HG03575 (cell line): ENCODE results near the gene SMAP1.

Source experiments
- ATAC-seq: cut with Tn5 transposase; IDR thresholded peaks from one replicate; pipeline ENCODE4 v1.9.1; 2021; ENCODE audit not compliant: unreplicated experiment, insufficient number of reproducible peaks, low FRiP score; ENCODE audit errors: extremely low read depth

Gene SMAP1

DNA sequence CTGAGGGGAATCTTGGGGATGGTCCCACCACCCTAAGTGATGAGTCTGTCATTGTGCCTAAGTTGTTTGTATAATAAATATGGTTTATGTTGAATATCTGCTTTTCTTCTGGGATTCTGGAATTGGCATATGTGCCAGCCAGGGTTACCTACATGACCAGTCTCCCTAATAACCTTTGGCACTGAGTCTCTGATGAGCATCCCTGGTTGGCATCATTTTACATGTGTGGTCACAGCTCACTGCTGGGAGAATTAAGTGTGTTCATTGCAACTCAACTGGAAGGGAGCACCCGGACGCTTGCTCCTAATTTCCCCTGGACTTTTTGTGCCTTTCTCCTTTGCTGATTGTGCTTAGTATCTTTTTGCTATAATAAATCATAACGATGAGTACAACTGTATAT is 8.1 kb downstream of the SMAP1 start:
- no peak for ATAC-seq

DNA sequence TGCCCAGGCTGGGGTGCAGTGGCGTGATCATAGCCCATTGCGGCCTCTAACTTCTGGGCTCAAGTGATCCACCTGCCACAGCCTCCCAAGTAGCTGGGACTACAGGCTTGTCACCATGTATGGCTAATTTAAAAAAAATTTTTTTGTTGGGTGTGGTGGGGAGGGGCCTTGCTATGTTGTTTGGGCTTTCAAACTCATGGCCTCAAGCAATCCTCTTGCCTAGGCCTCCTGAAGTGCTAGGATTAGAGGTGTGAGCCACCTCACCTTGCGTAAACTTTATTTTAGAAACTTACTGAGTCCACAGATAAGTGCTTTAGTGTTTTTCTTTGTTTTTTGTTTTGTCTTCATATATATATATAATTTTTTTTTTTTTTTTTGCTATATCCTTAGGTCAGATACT is 9.1 kb downstream of the SMAP1 start:
- ATAC-seq = no peak

DNA sequence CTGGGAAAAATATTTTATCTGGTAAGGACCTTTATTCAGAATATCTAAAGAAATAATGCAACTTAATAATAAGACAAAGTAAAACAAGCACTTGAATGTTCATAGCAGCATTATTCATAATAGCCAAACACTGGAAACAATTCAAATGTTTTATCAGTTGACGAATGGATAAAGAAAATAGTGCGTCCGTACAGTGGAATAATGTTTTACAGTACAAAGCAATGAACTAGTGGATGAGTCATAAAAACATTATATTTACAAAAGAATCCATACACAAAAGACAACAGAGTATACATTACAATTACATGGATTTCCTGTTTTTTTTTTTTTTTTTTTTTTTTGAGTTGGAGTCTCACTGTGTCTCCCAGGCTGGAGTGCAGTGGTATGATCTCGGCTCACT is 12.7 kb downstream of the SMAP1 start:
- ATAC-seq = no peak

DNA sequence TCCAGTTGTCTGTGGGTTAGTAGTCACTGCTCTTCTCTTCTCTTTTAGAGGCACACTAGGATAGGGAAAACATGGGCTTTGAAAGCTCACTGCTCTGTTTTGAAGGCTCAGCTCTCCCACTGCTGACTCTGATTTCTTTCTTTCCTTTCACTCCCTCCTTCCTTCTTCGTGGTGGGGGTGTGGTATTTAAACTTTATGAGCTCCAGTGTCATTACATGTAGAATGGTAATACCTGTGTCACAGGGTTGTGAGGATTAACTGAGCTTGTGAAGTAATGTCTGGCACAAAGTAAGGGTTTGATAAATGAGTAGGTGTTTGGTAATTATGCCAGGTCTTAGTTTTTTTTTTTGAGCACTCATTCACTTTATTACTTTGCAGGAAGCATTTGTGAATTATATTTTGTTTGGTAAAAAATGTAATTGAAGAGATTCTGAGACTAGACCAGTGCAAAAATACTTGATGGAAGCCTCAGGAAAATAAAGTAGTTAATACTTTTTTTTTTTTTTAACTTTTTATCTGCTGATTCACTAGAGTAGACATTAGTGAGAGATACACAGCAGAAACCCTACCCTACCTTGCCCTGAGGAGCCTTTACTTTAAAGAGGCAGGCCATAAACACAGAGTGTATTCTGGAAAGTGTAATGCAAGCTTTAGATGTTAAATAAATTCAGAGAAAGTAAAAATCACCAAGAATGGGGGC is 17.3 kb downstream of the SMAP1 start:
- ATAC-seq = no peak

DNA sequence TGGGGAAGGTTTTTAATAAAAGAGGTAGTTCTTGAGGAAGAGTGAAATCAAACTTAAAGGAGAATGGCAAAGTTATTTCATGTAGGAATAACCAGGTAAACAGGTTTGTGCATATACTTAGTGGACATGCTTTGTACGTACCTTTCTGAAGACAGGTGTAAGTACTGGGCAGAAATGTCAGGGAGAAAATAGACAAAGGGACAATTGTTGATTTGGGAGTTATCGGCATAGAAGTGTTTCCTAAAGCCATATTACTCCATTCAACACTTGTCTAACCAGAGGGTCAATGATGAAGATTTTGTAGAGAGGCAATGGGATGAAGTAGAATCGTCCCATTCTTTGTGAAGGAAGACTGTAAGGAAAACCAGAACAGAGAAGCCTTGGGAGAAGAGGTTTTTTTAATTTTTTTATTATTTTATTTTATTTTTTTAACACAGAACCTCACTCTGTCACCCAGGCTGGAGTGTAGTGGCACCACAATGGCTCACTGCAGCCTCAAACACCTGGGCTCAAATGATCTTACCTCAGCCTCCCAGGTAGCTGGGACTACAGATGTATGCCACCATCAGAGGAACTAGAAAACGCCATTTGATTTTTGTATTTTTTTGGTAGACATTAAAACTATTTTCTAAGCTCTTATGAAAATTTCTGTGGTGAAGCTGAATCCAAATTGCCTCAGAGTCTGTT is 18.0 kb downstream of the SMAP1 start:
- no peak for ATAC-seq

DNA sequence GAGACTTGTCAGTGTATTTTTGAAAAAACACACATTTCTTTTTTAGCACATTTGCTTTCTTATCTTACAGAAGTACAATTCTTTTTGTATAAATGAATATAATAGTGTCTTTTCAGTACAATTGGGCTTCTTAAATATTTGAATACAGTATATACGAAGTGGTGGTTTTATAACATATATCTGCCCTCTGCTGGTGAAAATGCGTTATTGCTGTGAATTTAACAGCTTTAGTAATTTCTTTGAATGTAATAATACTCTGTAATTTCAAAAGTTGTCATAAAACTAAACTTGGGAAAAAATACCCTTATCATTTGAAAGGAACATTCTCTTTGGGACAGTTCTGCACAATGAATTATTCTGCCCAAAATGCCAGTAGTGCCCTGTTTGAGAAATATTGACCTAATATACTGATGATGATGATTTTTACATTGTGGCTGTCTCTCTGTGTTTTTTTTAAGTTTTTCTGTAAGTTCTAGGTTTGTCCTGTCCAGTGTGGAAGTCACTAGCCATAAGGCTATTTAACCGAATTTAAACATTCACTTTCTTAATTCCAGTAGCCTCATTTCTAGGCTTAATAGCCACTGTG is 19.0 kb downstream of the SMAP1 start:
- ATAC-seq = no peak

DNA sequence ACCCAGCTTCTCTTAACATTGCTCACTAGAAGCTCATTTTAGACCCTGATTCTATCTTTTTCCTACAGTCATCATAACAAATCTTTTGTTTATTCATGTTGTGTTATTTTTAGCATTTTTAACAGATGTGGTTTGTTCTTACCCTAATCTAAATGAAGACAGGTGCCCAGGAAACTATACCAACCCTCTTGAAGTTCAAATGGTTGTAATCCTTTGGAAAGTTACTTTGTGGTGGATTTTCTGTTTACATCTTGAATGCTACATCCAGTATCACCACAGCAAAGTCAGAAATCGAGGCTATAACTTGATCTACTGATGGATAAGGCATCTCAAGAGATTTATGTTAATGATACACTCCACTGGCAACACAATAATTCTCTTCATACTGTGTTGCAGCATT is 26.2 kb downstream of the SMAP1 start:
- ATAC-seq = no peak

DNA sequence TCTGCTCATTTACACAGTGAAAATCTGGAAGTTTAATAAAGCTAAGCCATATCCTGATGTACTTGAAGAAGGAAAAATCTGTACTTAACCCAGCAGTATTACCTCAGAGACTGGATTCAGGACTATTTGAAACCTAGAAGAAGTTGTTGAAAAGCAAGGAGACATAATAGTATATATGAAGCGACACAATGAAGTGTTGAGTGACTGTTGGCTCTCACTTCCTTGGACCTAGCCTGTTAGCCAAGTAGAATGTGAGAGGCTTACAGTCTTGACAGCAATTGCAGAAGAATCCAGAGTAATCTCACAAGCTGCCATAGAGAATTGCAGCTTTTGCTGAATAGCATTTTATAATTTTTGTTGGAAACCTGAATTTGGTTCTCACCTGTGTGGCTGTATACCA is 26.7 kb downstream of the SMAP1 start:
- no peak for ATAC-seq

DNA sequence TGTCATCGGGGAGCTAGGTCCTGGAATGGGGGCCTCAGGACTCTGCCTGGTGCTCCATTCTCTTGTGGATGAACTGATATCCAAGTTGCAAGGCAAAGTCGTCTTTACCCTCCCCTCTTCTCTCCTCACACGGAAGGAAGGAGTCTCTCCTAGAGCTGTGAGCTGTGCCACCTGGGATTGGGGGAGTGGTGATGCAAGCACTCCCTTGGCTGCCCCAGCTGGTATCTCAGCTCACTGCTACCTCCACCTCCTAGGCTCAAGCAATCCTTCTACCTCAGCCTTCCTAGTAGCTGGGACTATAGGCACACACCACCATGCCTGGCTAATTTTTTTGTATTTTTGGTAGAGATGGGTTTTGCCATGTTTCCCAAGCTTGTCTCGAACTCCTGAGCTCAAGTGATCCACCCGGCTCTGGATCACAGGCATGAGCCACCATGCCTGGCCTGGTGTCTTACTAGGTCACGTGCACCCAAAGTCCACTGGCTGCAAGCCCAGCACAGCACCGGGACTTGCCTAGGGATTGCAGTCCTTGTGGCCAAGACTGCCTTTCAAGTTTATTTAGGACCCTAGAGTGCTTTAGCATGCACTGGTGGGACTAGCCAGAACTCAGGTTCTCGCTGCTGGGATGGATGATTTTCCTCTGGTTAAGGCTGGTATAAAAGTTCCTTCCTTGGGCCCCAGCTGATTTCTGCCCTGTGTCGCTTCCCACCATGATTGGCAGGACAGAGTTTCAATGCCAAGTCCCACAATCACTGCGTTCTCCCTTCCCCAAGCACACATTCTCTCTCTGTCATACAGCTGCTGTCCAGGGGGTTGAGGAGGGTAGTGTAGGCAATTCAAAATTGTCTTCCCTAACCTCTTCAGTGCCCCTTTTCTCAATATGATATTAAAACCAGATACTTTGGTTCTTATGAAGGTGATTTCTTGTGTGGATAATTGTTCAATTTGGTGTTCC is 33.5 kb downstream of the SMAP1 start:
- ATAC-seq = no peak

DNA sequence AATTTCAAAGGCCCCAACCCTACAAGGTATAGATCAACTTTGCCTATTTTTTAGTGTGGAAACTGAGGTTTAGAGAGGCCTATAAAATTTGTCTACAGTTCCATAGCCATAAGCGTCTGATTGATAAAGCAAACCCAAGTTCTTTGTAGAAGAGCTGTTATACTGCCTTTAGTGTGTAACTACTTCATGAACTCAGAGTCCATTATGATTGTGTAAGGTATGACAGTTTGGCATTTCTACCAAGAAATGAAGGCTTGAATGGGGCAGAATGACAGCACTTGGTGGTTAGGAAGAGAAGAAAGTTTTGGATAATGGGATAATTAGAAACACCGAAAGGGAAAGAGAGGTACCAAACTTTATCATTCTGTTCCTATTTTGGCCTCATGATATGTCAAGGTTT is 38.1 kb downstream of the SMAP1 start:
- ATAC-seq = no peak

DNA sequence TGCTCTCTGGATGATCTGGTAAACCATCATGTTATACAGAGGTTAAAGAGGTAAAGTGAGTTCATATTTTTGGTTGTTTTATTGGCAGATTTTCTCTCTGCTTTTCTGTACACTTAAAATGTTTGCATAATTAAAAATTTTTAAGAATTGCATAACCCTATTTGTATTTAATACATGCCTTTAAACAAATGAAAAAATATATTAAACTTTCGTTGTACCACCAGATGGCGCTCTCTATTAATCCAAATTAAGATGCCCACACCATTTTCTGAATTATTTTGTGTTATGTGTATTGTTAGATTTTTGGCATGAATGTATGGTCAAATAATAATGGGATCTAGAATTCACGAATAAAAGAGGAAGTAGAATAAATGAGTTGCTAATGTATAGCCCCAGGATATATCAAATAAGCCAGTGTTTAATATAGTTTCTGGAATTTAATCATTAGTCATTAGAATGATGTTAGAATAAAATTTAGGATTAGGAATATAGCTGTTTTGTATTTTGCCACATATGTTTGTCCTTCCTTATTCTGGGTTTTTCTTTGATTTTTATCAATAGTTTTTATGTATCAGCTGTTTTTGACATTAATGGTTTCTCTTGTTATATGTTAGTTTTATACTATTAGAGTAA is 38.9 kb downstream of the SMAP1 start:
- no peak for ATAC-seq

DNA sequence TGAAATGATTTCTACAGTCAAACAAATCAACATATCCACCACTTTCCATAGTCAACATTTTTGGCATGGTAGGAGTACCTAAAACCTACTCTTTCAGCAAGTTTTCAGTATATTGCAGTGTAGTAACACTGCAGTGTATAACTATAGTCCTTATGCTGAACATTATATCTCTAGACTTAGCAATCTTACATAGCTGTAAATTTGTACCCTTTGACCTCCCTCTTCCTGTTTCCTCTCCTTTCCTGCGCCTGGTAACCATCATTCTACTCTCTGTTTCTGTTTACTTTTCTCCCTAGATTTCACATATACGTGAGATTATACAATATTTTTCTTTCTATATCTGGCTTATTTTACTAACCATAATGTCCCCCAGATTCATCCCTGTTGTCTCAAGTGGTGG is 40.2 kb downstream of the SMAP1 start:
- ATAC-seq = no peak

DNA sequence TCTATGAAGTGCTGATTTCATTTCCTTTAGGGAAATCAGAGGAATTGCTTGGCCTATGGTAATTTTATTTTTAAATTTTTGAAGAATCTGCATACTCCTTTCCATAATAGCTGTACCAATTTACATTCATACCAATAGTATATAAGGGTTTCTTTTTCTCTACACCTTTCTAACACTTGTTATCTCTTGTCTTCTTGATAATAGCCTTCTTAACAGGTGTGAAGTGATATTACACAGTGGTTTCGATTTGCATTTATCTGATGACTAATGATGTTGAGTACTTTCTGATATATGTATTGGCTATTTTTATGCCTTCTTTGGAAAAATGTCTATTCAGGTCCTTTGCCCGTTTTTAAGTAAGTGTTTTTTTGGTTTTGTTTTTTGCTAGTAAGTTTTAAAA is 40.8 kb downstream of the SMAP1 start:
- ATAC-seq = no peak

DNA sequence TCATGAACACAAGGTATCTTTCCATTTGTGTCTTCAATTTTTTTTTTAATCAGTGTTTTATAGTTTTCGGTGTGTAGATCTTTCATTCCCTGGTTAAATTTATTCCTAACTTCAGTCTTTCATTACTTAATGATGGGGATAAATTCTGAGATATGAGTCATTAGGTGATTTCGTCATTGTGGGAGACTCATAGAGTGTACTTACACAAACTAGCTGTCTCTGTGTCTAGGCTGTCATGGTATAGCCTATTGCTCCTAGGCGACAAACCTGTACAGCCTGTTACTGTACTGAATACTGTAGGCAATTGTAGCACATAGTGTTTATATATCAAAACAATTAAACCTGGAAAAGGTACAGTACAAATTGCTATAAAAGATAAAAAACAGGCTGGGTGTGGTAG is 42.1 kb downstream of the SMAP1 start:
- no peak for ATAC-seq

DNA sequence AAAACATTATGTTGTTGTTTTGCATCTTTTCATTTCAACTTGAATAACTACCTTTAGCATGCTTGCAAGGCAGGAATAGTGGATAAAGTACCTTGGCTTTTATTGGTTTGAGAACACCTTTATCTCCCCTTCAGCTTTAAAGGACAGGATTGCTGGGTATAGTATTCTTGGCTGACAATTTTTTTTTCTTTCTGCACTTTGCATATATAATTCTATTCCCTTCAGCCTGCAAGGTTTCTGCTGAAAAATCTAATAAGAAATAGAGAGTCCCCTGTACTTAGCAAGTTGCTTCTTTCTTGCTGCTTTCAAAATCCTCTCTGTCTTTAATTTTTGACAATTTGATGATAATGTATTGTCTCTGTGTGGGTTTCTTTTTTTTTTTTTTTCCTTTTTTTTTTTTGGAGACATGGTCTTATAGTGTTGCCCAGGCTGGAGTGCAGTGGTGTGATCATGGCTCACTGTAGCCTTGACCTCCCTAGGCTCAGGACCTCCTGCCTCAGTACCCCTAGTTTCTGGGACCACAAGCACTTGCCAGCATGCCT is 47.1 kb downstream of the SMAP1 start:
- ATAC-seq = no peak

DNA sequence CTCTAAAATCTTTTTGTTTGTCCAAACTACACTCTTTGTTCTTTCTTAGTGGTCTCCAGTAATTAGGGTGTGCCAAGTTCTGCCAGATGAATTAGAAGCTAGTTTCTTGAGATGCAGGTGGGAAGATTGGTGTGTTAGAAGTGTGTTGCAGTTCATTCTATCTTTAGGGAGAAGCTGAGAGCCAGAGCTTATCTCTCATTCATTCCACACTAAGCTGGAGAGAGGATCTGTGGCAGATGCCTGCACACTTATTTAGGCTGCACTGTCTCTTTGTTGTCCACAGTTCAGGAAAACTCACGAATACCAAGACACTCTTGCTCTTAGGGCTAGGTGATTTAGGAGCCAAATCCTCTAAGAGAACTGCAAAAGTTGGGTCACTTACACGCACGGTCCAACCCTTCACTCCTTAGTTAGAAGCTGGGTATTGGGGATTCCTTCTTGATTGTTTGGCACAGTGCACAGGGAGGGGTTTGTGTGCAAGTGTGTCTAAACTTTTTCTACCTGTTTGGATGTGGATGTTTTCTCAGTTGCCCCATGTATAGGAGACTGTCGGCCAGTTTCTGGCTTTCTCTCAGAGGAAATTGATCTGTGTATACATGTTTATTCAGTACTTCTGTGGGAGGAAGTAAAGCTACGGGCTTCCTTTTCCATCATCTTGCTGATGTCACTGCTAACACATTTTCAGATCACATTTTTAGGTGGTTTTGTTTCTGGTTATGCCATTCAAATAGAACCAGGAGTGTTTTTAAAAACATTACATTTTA is 49.5 kb downstream of the SMAP1 start:
- no peak for ATAC-seq

DNA sequence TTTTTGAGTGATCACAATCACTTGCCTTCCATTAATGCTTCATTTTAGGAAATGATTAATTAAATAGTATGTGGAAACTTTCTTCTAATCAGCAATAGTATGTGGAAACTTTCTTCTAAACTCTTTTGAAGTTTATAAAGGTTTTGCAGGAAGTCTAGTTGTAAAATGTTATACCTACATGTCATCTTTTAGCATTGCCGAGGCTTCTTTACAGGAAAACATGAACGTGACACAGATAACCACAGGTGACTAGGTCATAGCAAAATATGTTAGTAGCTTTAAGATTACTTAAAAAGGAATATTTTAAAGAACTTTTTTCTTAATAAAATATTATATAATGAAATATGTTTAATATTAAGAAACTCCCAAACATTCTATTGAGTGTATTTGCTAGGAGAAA is 56.8 kb downstream of the SMAP1 start:
- no peak for ATAC-seq

DNA sequence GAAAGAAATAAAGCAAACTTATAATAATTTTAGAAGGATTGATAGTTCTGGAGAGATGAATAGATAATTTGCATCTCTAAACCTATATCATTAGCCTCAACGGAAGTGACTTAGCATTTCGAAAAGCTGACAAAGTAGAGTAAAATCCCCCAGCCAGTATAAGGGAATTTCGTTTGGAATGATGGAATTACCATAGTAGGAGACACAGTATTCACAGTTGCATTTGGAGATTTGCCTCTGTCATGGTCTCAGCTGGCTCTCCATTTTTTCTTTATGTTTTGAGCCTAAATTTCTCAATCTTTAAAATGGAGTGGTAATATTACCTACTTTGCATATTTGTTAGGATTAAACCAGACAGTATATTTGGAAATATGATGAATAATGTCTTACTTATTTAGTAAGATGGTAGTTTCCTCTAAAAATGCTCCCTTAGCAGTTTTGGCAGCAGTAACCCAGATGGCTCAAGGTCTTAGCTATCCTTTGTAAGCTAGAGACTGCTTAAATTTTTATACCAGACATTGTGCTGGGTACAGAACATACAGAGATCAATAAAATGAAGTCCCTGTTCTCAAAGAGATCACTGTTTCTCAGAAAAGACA is 58.2 kb downstream of the SMAP1 start:
- ATAC-seq = no peak
